Panc1 (cell line): Measurements from ENCODE around the gene FRS2. TPM values are rescaled to one million over a fixed set of nuclear protein-coding genes. Genes with fewer than 3 reads are reported as not detected.

ENCODE experiments used
- ATAC-seq: fragments of 200-7000 bp; cut with Tn5 transposase; 2 replicates; pipeline ENCODE4 v1.9.1; 2020; ENCODE audit warnings: mild to moderate bottlenecking, moderate library complexity
- BruUV-seq: library from RNA; stranded (reverse); fragments of 400-500 nt; replicated peaks from 2 replicates; lab custom pipeline; 2021; lab: Mats Ljungman, UMichigan
- CTCF ChIA-PET: fragments of 300-600 bp; sonication (Branson Sonifier 250); formaldehyde crosslinking; loops from one replicate; lab custom pipeline; 2022; ENCODE audit warnings: antibody characterized with exemption; lab: Charles Lee
- POLR2A ChIA-PET: fragments of 300-600 bp; sonication (Branson Sonifier 250); formaldehyde crosslinking; loops from one replicate; lab custom pipeline; 2022; ENCODE audit warnings: antibody characterized with exemption; lab: Charles Lee
- DNase-seq: peaks from one replicate; pipeline ENCODE4 v3.0.0-alpha.2; 2010; ENCODE audit warnings: low read depth, low spot score
- H3K27ac ChIP-seq: 2 replicates; pipeline ENCODE4 v1.5.1; 2011; ENCODE audit warnings: mild to moderate bottlenecking, low read length, inconsistent platforms
- H3K27me3 ChIP-seq: fragments of 200-500 bp; sonication (Bioruptor generic); 2 replicates; pipeline ENCODE4 v1.6.0; 2014; ENCODE audit warnings: low read length, inconsistent platforms; ENCODE audit not compliant: control insufficient read depth, insufficient read depth
- H3K36me3 ChIP-seq: fragments of 200-500 bp; sonication (Bioruptor generic); 2 replicates; pipeline ENCODE4 v1.5.1; 2014; ENCODE audit warnings: inconsistent platforms, mild to moderate bottlenecking, low read length, moderate library complexity; ENCODE audit not compliant: control insufficient read depth, insufficient read depth
- H3K4me1 ChIP-seq: 2 replicates; pipeline ENCODE4 v1.5.1; 2011; ENCODE audit warnings: inconsistent platforms, mild to moderate bottlenecking, low read length, moderate library complexity; ENCODE audit not compliant: control insufficient read depth, insufficient read depth
- H3K4me3 ChIP-seq, 2 experiments: 2 replicates each; pipeline ENCODE4 v1.5.1; 2011 to 2012; ENCODE audit warnings: low read depth in 2 of 2, low read length in 2 of 2, mild to moderate bottlenecking in 2 of 2, inconsistent platforms in 1 of 2, moderate library complexity in 1 of 2
- H3K9me3 ChIP-seq: fragments of 200-500 bp; sonication (Bioruptor generic); 2 replicates; pipeline ENCODE4 v1.5.1; 2014; ENCODE audit warnings: low read depth, mild to moderate bottlenecking, inconsistent platforms, low read length, moderate library complexity; ENCODE audit not compliant: control insufficient read depth, insufficient read depth
- CTCF ChIP-seq: fragments of 450-650 bp; IDR thresholded peaks from 2 replicates; pipeline ENCODE4 v1.5.1; 2017; ENCODE audit warnings: mild to moderate bottlenecking
- POLR2AphosphoS5 ChIP-seq: IDR thresholded peaks from 2 replicates; pipeline ENCODE4 v1.6.1; 2012; ENCODE audit warnings: mild to moderate bottlenecking, low read depth, low read length, moderate library complexity
- REST ChIP-seq, 2 experiments: IDR thresholded peaks; 2 replicates each; pipeline ENCODE4 v1.6.1; 2011 to 2012; ENCODE audit warnings: low read depth in 2 of 2, control low read depth in 1 of 2, low read length in 1 of 2, mild to moderate bottlenecking in 1 of 2, moderate library complexity in 1 of 2; ENCODE audit not compliant: insufficient read depth in 1 of 2
- SIN3A ChIP-seq: IDR thresholded peaks from 2 replicates; pipeline ENCODE4 v1.6.1; 2012; ENCODE audit warnings: low read depth, mild to moderate bottlenecking, low read length, moderate library complexity, borderline replicate concordance; ENCODE audit not compliant: insufficient read depth
- TCF7L2 ChIP-seq: IDR thresholded peaks from 2 replicates; pipeline ENCODE4 v1.6.1; 2011; ENCODE audit warnings: mild to moderate bottlenecking, low read depth, low read length, inconsistent platforms
- in situ Hi-C: cut with HindIII; loops from 2 replicates; pipeline ENCODE4 v1.10.0; 2016; ENCODE audit warnings: low sequenced_read_pairs, low pct_unique_long_range_greater_than_20kb
- intact Hi-C: fragments of 100-400 bp; cut with micrococcal nuclease; formaldehyde crosslinking; loops from one replicate; pipeline ENCODE4 v1.10.0; 2022; ENCODE audit not compliant: unreplicated experiment
- total RNA-seq: library from RNA; stranded (reverse); gene quantifications from one replicate; pipeline ENCODE4 v1.2.1, GENCODE V29; 2021; ENCODE audit not compliant: unreplicated experiment

FRS2 gene
- total RNA-seq, 1 experiment from 2014 or later = 26.6 TPM

- H3K9me3 ChIP-seq = no peaks in the 10 kb centered on the region
- ATAC-seq (no peak), DNase-seq (no peak)
- H3K27me3 ChIP-seq = no peaks in the 10 kb centered on the region
- H3K4me1 ChIP-seq = peaks cover 5% of the 10 kb centered on the region
- in situ Hi-C loops = no loop called here
- no peak overlapping the region for H3K27ac ChIP-seq
- no peak overlapping the region for H3K4me3 ChIP-seq
- TF ChIP-seq POLR2AphosphoS5 (no peak), TCF7L2 (no peak), REST (IDR thresholded peaks at IDR 0.05; ENCODE audit: insufficient read depth in 1 of 2, low read depth in 2 of 2, low read length in 1 of 2) (no peak), SIN3A (no peak), CTCF (no peak)
- no peaks in the 10 kb centered on the region; the same call in 1 of the 2 replicates for H3K36me3 ChIP-seq
- POLR2A ChIA-PET = no interaction called here
- CTCF ChIA-PET = no interaction called here
- intact Hi-C loops = no loop called here
- BruUV-seq = no TSS peak
Measured at GRCh38 chr12:69529021-69529420, 58.8 kb downstream of the FRS2 start.

- H3K27ac ChIP-seq = no peak overlapping the region
- no TSS peak for BruUV-seq
- no peak for DNase-seq
- H3K4me1 ChIP-seq = no peaks in the 10 kb centered on the region
- ChIA-PET CTCF (no interaction called here), POLR2A (no interaction called here)
- H3K27me3 ChIP-seq = no peaks in the 10 kb centered on the region
- no peaks in the 10 kb centered on the region for H3K9me3 ChIP-seq
- no peaks in the 10 kb centered on the region; the same call in 1 of the 2 replicates for H3K36me3 ChIP-seq
- TF ChIP-seq REST (IDR thresholded peaks at IDR 0.05; ENCODE audit: insufficient read depth in 1 of 2, low read depth in 2 of 2, low read length in 1 of 2) (no peak), TCF7L2 (no peak), CTCF (no peak), SIN3A (no peak), POLR2AphosphoS5 (no peak)
- in situ Hi-C loops = no loop called here
- intact Hi-C loops = no loop called here
- ATAC-seq = no peak
- H3K4me3 ChIP-seq = no peak overlapping the region
Measured at GRCh38 chr12:69533844-69534243, 63.7 kb downstream of the FRS2 start.
